ENCODE results near the gene TYSND1. TPM values are rescaled to one million over a fixed set of nuclear protein-coding genes. Genes with fewer than 3 reads are reported as not detected.
"Not testable (repeated sequence)": the region's sequence is repeated elsewhere in the genome, so short reads cannot be mapped to it uniquely, and the experiment has no call there.

Gene TYSND1
- total RNA-seq, 1 experiment from 2014 or later = 29.8 TPM

GRCh38 chr10:70124918-70125317 is 21.6 kb downstream of the TYSND1 start:
- Histone ChIP-seq H3K36me3 (ENCODE audit: control insufficient read depth, insufficient read depth, low read length) (peaks cover 7% of the 10 kb centered on the region; the same call in 1 of the 2 replicates), H3K27me3 (replicated peaks; ENCODE audit: control insufficient read depth, insufficient read depth, low read length) (no peaks in the 10 kb centered on the region), H3K4me3 (ENCODE audit: low read depth, low read length) (no peak overlapping the region), H3K9me3 (no peaks in the 10 kb centered on the region), H3K4me1 (no peaks in the 10 kb centered on the region)
- no peak for DNase-seq
- POLR2A ChIA-PET = interaction anchor here (0.6 kb wide), 1 partner anchor 14 kb away, joined by 4 read pairs; no protein-coding TSS in a partner anchor
- no peaks in the 10 kb centered on the region for H3K9me3 Mint-ChIP-seq (ENCODE audit: unreplicated experiment)
- H3K27ac Mint-ChIP-seq (ENCODE audit: unreplicated experiment) = no peak overlapping the region
- BruUV-seq (replicated peaks) = no TSS peak
- CTCF ChIA-PET = interaction anchor here (0.6 kb wide), 1 partner anchor 239 kb away, joined by 3 read pairs; no protein-coding TSS in a partner anchor
- H3K27me3 Mint-ChIP-seq (ENCODE audit: insufficient read depth, unreplicated experiment) = no peaks in the 10 kb centered on the region
- H3K4me1 Mint-ChIP-seq (ENCODE audit: low read depth, unreplicated experiment) = no peaks in the 10 kb centered on the region
- TF ChIP-seq CTCF (IDR thresholded peaks at IDR 0.05; ENCODE audit: insufficient read depth in 1 of 2, low read depth in 1 of 2, low read length in 1 of 2, severe bottlenecking in 1 of 2, unreplicated experiment in 1 of 2) = no peak
- no peaks in the 10 kb centered on the region for H3K36me3 Mint-ChIP-seq (ENCODE audit: insufficient read depth, unreplicated experiment)
- H3K4me3 Mint-ChIP-seq (ENCODE audit: unreplicated experiment) = no peak overlapping the region
- intact Hi-C loops (cut with micrococcal nuclease; ENCODE audit: unreplicated experiment) = no loop called here

GRCh38 chr10:70124415-70124814 is 22.1 kb downstream of the TYSND1 start:
- Histone ChIP-seq H3K27me3 (replicated peaks; ENCODE audit: control insufficient read depth, insufficient read depth, low read length) (no peaks in the 10 kb centered on the region), H3K9me3 (no peaks in the 10 kb centered on the region), H3K4me3 (ENCODE audit: low read depth, low read length) (no peak overlapping the region), H3K4me1 (no peaks in the 10 kb centered on the region), H3K36me3 (ENCODE audit: control insufficient read depth, insufficient read depth, low read length) (peaks cover 7% of the 10 kb centered on the region; the same call in 1 of the 2 replicates)
- no peaks in the 10 kb centered on the region for H3K36me3 Mint-ChIP-seq (ENCODE audit: insufficient read depth, unreplicated experiment)
- BruUV-seq (replicated peaks) = no TSS peak
- no peak overlapping the region for H3K4me3 Mint-ChIP-seq (ENCODE audit: unreplicated experiment)
- H3K27me3 Mint-ChIP-seq (ENCODE audit: insufficient read depth, unreplicated experiment) = no peaks in the 10 kb centered on the region
- intact Hi-C loops (cut with micrococcal nuclease; ENCODE audit: unreplicated experiment) = no loop called here
- no peaks in the 10 kb centered on the region for H3K4me1 Mint-ChIP-seq (ENCODE audit: low read depth, unreplicated experiment)
- ChIA-PET CTCF (no interaction called here), POLR2A (interaction anchor here (0.6 kb wide), 1 partner anchor 14 kb away, joined by 4 read pairs; no protein-coding TSS in a partner anchor)
- no peak for DNase-seq
- H3K9me3 Mint-ChIP-seq (ENCODE audit: unreplicated experiment) = no peaks in the 10 kb centered on the region
- no peak for TF ChIP-seq CTCF (IDR thresholded peaks at IDR 0.05; ENCODE audit: insufficient read depth in 1 of 2, low read depth in 1 of 2, low read length in 1 of 2, severe bottlenecking in 1 of 2, unreplicated experiment in 1 of 2)
- no peak overlapping the region for H3K27ac Mint-ChIP-seq (ENCODE audit: unreplicated experiment)

GRCh38 chr10:70123817-70124216 is 22.7 kb downstream of the TYSND1 start:
- Histone ChIP-seq H3K4me1 (no peaks in the 10 kb centered on the region), H3K4me3 (ENCODE audit: low read depth, low read length) (no peak overlapping the region), H3K27me3 (replicated peaks; ENCODE audit: control insufficient read depth, insufficient read depth, low read length) (no peaks in the 10 kb centered on the region), H3K9me3 (no peaks in the 10 kb centered on the region), H3K36me3 (ENCODE audit: control insufficient read depth, insufficient read depth, low read length) (peaks cover 7% of the 10 kb centered on the region; the same call in 1 of the 2 replicates)
- TF ChIP-seq CTCF (IDR thresholded peaks at IDR 0.05; ENCODE audit: insufficient read depth in 1 of 2, low read depth in 1 of 2, low read length in 1 of 2, severe bottlenecking in 1 of 2, unreplicated experiment in 1 of 2) = no peak
- Mint-ChIP-seq H3K4me1 (ENCODE audit: low read depth, unreplicated experiment) (no peaks in the 10 kb centered on the region), H3K36me3 (ENCODE audit: insufficient read depth, unreplicated experiment) (no peaks in the 10 kb centered on the region), H3K27ac (ENCODE audit: unreplicated experiment) (no peak overlapping the region), H3K9me3 (ENCODE audit: unreplicated experiment) (no peaks in the 10 kb centered on the region), H3K4me3 (ENCODE audit: unreplicated experiment) (no peak overlapping the region), H3K27me3 (ENCODE audit: insufficient read depth, unreplicated experiment) (no peaks in the 10 kb centered on the region)
- BruUV-seq (replicated peaks) = no TSS peak
- no peak for DNase-seq
- ChIA-PET CTCF (no interaction called here), POLR2A (no interaction called here)
- intact Hi-C loops (cut with micrococcal nuclease; ENCODE audit: unreplicated experiment) = no loop called here

- H3K4me3 ChIP-seq (ENCODE audit: low read depth, low read length); H3K36me3 ChIP-seq (ENCODE audit: control insufficient read depth, insufficient read depth, low read length); H3K27me3 Mint-ChIP-seq (ENCODE audit: insufficient read depth, unreplicated experiment); H3K27ac Mint-ChIP-seq (ENCODE audit: unreplicated experiment); H3K4me1 ChIP-seq; H3K9me3 Mint-ChIP-seq (ENCODE audit: unreplicated experiment); H3K27me3 ChIP-seq (replicated peaks; ENCODE audit: control insufficient read depth, insufficient read depth, low read length); H3K4me1 Mint-ChIP-seq (ENCODE audit: low read depth, unreplicated experiment); BruUV-seq (replicated peaks); intact Hi-C loops (cut with micrococcal nuclease; ENCODE audit: unreplicated experiment); H3K4me3 Mint-ChIP-seq (ENCODE audit: unreplicated experiment); H3K9me3 ChIP-seq; H3K36me3 Mint-ChIP-seq (ENCODE audit: insufficient read depth, unreplicated experiment); DNase-seq: not testable (repeated sequence)
- CTCF ChIA-PET = interaction anchor here (1.0 to 1.1 kb wide), 2 partner anchors 16 to 23 kb away, joined by 3 to 4 read pairs; partner anchors contain the start of gene TYSND1
- POLR2A ChIA-PET = interaction anchor here (1.3 kb wide), 1 partner anchor 23 kb away, joined by 4 read pairs; the partner anchor contains the start of gene TYSND1
Measured at GRCh38 chr10:70123166-70123565, 23.3 kb downstream of the TYSND1 start.

All from Caco-2 (cell line).